GM10266 (cell line): Measurements from ENCODE around the gene YTHDF1.

Experiments used
- DNase-seq: peaks from one replicate; pipeline ENCODE4 v3.0.0; 2012; ENCODE audit errors: extremely low spot score
- CTCF ChIP-seq: IDR thresholded peaks from 2 replicates; pipeline ENCODE4 v1.5.1; 2012; ENCODE audit warnings: mild to moderate bottlenecking, low read depth; ENCODE audit not compliant: control insufficient read depth, insufficient read depth; ENCODE audit errors: missing control alignments

YTHDF1 gene

GRCh38 chr20:63168861-63169260 lies 47.1 kb downstream of the YTHDF1 start:
- TF ChIP-seq CTCF: no peak
- DNase-seq: no peak

- TF ChIP-seq CTCF: no peak
- no peak for DNase-seq
These were observed 47.9 kb downstream of the YTHDF1 start for GRCh38 chr20:63167918-63168520.

GRCh38 chr20:63167026-63167917 lies 48.7 kb downstream of the YTHDF1 start:
- DNase-seq: peak; percentile 71
- TF ChIP-seq CTCF: no peak

GRCh38 chr20:63166193-63167020 lies 49.5 kb downstream of the YTHDF1 start:
- no peak for TF ChIP-seq CTCF
- DNase-seq: no peak

- DNase-seq: no peak
- TF ChIP-seq CTCF: no peak
These were observed 50.4 kb downstream of the YTHDF1 start for GRCh38 chr20:63165356-63166192.

- no peak for DNase-seq
- no peak for TF ChIP-seq CTCF
These were observed 51.2 kb downstream of the YTHDF1 start for GRCh38 chr20:63164484-63165355.
